Neural crest cell (in vitro differentiated cells): ENCODE measurements around the gene LYRM1. TPM values are rescaled to one million over a fixed set of nuclear protein-coding genes. Genes with fewer than 3 reads are reported as not detected.
A peak's percentile ranks its signal among the peaks of the same experiment; 100 is the strongest.

ENCODE experiments used
- DNase-seq: peaks from one replicate; pipeline ENCODE4 v3.0.0; 2021; ENCODE audit warnings: low read depth, mixed read lengths, low spot score
- H3K27ac Mint-ChIP-seq: one replicate; pipeline ENCODE4 v1.8.0; 2021; ENCODE audit warnings: mild to moderate bottlenecking, mixed read lengths; ENCODE audit not compliant: unreplicated experiment
- H3K27me3 Mint-ChIP-seq: 2 replicates; pipeline ENCODE4 v1.8.0; 2021; ENCODE audit warnings: low read depth, mild to moderate bottlenecking, mixed read lengths
- H3K36me3 Mint-ChIP-seq: 2 replicates; pipeline ENCODE4 v1.8.0; 2021; ENCODE audit warnings: low read depth, mild to moderate bottlenecking, mixed read lengths
- H3K4me1 Mint-ChIP-seq: 2 replicates; pipeline ENCODE4 v1.8.0; 2021; ENCODE audit warnings: mixed read lengths
- H3K4me3 Mint-ChIP-seq: one replicate; pipeline ENCODE4 v1.8.0; 2021; ENCODE audit warnings: mild to moderate bottlenecking, mixed read lengths
- H3K9me3 Mint-ChIP-seq: 2 replicates; pipeline ENCODE4 v1.8.0; 2021; ENCODE audit warnings: mixed read lengths
- total RNA-seq: library from RNA; stranded (reverse); gene quantifications from 2 replicates; pipeline ENCODE4 v1.2.1, GENCODE V29; 2021
- TF ChIP-seq, protein P1 (sequence below): fragments of 200-600 bp; sonication (generic); conservative IDR thresholded peaks from 2 replicates; pipeline ENCODE4 v1.5.0; 2021; ENCODE audit warnings: antibody characterized with exemption, mild to moderate bottlenecking

LYRM1 gene
- total RNA-seq, 1 donor from 2014 or later: 20.4 TPM

DNA sequence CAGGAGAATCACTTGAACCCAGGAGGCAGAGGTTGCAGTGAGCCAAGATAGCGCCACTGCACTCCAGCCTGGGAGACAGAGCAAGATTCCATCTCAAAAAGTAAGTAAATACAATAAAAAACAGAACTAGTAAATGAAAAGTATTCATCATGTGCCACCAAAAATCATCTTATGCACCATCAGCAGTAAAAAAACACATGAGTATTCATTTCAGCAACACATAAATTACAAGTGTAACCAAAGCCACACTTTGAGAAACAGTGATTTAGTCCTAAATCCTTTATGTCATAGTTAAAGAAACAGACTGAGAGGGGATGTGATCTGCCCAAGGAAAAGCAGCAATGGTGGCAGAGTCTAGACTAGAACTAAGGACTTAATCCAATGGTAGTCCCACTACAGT is 13.4 kb upstream of the LYRM1 start:
- Mint-ChIP-seq H3K27ac (no peak overlapping the region), H3K4me3 (no peak overlapping the region), H3K9me3 (no peaks in the 10 kb centered on the region), H3K36me3 (peaks cover 12% of the 10 kb centered on the region), H3K4me1 (peaks cover 7% of the 10 kb centered on the region), H3K27me3 (no peaks in the 10 kb centered on the region)
- TF ChIP-seq, protein P1, sequence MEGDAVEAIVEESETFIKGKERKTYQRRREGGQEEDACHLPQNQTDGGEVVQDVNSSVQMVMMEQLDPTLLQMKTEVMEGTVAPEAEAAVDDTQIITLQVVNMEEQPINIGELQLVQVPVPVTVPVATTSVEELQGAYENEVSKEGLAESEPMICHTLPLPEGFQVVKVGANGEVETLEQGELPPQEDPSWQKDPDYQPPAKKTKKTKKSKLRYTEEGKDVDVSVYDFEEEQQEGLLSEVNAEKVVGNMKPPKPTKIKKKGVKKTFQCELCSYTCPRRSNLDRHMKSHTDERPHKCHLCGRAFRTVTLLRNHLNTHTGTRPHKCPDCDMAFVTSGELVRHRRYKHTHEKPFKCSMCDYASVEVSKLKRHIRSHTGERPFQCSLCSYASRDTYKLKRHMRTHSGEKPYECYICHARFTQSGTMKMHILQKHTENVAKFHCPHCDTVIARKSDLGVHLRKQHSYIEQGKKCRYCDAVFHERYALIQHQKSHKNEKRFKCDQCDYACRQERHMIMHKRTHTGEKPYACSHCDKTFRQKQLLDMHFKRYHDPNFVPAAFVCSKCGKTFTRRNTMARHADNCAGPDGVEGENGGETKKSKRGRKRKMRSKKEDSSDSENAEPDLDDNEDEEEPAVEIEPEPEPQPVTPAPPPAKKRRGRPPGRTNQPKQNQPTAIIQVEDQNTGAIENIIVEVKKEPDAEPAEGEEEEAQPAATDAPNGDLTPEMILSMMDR: no peak
- DNase-seq: no peak

DNA sequence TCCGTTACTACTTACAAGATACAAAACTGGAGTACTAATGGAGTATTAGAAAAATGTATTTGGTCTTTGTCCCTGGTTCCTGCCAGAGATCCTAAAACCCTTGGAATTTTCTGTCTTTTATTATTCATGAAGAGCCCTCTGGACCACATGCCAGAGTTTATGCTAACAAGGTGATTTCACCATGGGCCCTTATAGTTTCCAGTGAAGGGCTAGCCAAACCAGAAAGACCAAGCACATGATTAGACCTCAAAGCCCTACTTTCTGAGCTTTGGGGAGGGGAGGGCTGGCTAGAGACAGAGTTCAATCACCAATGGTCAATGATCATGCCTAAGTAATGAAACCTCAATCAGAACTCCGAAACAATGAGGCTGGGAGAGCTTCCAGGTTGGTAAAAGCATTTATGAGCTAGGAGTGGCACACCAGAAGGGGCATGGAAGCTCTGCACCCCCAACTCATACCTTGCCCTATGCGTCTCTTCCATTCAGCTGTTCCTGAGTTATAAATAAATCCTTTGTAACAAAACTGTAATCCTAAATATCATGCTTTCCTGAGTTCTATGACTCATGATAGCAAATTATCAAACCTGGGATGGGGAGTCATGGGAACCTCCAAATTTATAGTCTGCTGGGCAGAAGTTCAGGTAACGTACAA is 10.8 kb upstream of the LYRM1 start:
- no peak overlapping the region for H3K27ac Mint-ChIP-seq
- peaks cover 6% of the 10 kb centered on the region for H3K36me3 Mint-ChIP-seq
- DNase-seq: no peak
- H3K4me3 Mint-ChIP-seq: no peak overlapping the region
- H3K4me1 Mint-ChIP-seq: peaks cover 7% of the 10 kb centered on the region
- no peaks in the 10 kb centered on the region for H3K27me3 Mint-ChIP-seq
- TF ChIP-seq, protein P1: no peak
- H3K9me3 Mint-ChIP-seq: no peaks in the 10 kb centered on the region

DNA sequence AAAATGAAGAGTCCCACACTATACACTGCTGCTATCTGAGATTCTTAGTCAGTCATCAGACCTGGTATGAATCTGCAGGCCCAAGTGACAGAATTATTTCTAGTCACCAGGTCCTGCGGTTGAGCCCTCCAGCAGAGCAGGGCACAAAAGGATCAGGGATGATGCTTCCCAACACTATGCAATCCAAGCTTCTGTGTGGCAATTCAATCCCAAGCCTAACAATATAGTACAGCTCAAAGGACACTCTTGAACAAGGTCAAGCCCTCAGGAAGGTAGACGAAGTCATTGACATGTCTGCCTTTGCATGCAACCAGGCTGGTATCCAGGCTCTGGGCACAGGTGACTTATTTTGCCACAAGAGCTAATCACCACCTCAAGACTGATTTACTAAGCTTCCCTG is 6.2 kb upstream of the LYRM1 start:
- Mint-ChIP-seq H3K27ac (no peak overlapping the region), H3K36me3 (peaks cover 4% of the 10 kb centered on the region), H3K9me3 (no peaks in the 10 kb centered on the region), H3K4me3 (no peak overlapping the region), H3K27me3 (no peaks in the 10 kb centered on the region), H3K4me1 (peaks cover 28% of the 10 kb centered on the region)
- no peak for DNase-seq
- TF ChIP-seq, protein P1: no peak

DNA sequence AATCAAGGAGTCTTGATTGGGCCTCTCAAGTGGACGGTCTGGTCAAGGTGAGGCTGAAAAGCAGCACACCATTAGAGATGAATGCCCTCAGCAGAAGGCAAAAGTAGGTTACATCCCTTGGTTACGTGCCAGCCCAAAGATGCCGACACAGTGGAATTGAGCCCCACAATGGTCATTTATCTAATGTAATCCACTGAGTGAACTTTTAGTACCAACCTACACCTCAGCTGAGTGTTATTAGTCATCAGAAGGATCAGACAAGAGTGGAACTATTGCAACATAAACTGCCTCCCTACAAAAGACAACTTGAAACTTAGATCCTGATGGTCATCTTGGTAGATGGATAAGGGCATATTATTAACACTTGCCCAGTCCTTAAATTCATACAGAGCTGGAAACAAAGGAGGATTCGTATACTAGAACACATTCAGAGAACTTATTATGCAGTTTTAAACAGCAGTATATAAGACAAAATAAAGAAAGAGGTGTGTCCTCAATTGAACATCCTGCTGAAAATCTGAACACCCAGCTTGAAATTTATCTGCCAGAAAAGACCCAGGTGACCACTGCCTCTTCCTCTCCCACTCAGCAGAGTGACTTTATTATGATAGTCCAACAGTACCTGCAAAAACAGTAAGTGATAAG is 3.2 kb upstream of the LYRM1 start:
- Mint-ChIP-seq H3K4me3 (peak overlapping the region; percentile 32), H3K27ac (no peak overlapping the region), H3K36me3 (peaks cover 4% of the 10 kb centered on the region), H3K27me3 (no peaks in the 10 kb centered on the region), H3K9me3 (no peaks in the 10 kb centered on the region), H3K4me1 (peaks cover 48% of the 10 kb centered on the region)
- no peak for DNase-seq
- TF ChIP-seq, protein P1: no peak

DNA sequence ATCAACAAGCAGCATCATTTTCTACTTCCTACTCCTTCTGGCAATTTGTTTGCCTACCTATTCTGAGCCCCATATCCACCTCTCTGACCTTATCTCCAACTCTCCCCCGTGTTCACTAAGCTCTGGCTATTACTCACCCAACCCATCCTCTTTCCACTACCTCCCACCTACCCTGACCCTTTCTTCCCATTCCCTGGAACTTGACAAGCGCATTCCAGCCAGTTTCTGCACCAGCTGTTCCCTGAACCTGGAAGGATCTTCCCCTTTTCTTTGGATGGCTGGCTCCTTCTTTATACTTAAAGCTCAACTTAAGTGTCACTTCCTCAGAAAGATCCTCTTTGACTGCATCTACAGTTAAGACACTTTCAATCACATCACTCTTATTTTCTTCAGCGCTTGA is 2.6 kb upstream of the LYRM1 start:
- Mint-ChIP-seq H3K4me1 (peaks cover 52% of the 10 kb centered on the region), H3K27ac (no peak overlapping the region), H3K4me3 (peak overlapping the region; percentile 32), H3K36me3 (peaks cover 4% of the 10 kb centered on the region), H3K27me3 (no peaks in the 10 kb centered on the region), H3K9me3 (no peaks in the 10 kb centered on the region)
- TF ChIP-seq, protein P1: no peak
- no peak for DNase-seq
